Upper lobe of left lung (tissue), 4 donors: Measurements from ENCODE around the gene IQCB1.

ENCODE experiments used
- CTCF ChIP-seq, 6 experiments: fragments of 450-650 bp in 4 of 6; fragments of 200-600 bp in 2 of 6; sonication (generic) in 2 of 6; IDR thresholded peaks; one replicate each; pipeline ENCODE4 v1.5.1; 2016 to 2019; ENCODE audit warnings: antibody characterized with exemption in 6 of 6
- EP300 ChIP-seq, 4 donors: sonication (generic); formaldehyde crosslinking; IDR thresholded peaks; one replicate each; pipeline ENCODE4 v1.5.1; 2017; ENCODE audit warnings: antibody characterized with exemption in 4 of 4, control low read depth in 2 of 4
- POLR2A ChIP-seq, 4 donors: fragments of 450-650 bp; IDR thresholded peaks; one replicate each; pipeline ENCODE4 v1.5.1; 2016 to 2017; ENCODE audit warnings: antibody characterized with exemption in 4 of 4, mild to moderate bottlenecking in 2 of 4
- POLR2AphosphoS5 ChIP-seq, 2 donors: sonication (generic); formaldehyde crosslinking; IDR thresholded peaks; one replicate each; pipeline ENCODE4 v1.5.1; 2017; ENCODE audit warnings: antibody characterized with exemption in 2 of 2

GRCh38 chr3:121786485-121786884 is 48.4 kb downstream of the IQCB1 start:
- TF ChIP-seq POLR2AphosphoS5 (IDR thresholded peaks at IDR 0.05) (no peak), CTCF (IDR thresholded peaks at IDR 0.05) (no peak), POLR2A (IDR thresholded peaks at IDR 0.05) (no peak), EP300 (IDR thresholded peaks at IDR 0.05) (no peak)
